GM19351 (cell line): ENCODE data around the gene RPP21.
"Not testable (repeated sequence)": the region's sequence is repeated elsewhere in the genome, so short reads cannot be mapped to it uniquely, and the experiment has no call there.

Source experiments
- ATAC-seq: cut with Tn5 transposase; IDR thresholded peaks from one replicate; pipeline ENCODE4 v1.9.1; 2021; ENCODE audit warnings: mild to moderate bottlenecking, moderate library complexity; ENCODE audit not compliant: unreplicated experiment

The RPP21 gene

DNA sequence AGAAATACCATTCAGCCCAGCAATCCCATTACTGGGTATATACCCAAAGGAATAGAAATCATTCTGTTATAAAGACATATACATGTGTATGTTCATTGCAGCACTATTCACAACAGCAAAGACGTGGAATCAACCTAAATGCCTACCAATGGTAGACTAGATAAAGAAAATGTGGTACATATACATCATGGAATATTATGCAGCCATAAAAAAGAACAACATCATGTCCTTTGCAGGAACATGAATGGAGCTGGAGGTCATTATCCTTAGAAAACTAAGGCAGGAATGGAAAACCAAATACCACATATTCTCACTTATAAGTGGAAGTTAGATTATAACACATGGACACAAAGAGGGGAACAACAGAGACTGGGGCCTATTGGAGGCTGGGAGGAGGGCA, 24.3 kb downstream of the RPP21 start:
- not testable (repeated sequence) for ATAC-seq

DNA sequence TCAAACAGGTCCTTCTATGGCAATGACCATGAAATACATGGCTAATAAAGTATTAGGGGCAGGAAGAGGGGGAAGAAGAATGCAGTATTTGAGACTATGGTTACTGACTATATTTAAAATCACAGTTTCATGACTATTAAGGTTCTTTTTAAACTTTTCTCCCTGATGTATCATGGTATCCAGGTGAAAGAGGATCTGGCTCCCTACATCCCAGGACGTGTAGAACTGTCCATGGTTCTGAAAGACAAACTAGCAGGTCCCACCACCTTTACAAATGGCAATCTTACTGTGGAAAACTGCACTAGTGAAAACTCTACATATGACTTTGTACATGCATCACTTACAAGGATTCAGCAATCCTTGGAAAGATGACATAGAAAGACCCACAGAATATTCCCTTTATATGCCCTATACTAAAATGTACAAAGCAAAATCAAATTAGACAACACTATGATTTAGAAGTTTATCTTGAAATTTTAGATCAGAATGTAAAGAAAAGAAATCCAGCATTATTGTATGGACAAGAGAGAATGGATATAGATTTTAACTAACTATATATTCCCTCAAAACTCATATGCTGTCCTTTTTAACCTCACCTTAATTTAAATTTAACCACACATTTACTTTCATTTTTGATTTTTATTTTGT, 33.5 kb downstream of the RPP21 start:
- no peak for ATAC-seq

DNA sequence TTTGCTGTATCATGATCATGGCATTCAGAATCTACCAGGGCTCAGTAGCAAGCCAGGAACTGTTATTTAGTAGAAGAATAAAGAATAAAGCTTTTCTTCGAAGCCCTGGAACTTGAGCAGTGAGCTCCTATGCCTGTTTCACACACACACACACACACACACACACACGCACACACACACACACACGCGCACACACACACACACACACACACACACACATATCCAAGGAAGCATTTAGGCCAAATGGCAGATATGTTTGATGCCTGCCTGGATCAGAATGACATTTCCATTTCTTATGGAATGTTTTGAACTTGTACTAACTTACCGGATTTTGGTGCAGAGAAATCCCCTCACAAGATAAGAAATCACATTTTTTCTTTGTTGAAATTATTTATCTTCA, 35.5 kb downstream of the RPP21 start:
- ATAC-seq = no peak

DNA sequence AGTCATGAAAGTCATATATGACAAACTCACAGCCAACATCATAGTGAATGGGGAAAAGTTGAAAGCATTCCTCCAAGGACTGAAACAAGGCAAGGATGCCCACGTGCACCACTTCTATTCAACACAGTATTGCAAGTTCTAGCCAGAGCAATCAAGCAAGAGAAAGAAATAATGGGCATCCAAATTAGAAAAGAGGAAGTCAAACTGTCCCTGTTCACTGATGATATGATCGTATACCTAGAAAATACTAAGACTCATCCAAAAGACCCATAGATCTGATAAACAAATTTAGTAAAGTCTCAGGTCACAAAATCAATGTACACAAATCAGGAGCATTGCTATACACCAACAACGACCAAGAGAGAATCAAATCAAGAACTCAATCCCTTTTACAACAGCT, 41.2 kb downstream of the RPP21 start:
- no peak for ATAC-seq

DNA sequence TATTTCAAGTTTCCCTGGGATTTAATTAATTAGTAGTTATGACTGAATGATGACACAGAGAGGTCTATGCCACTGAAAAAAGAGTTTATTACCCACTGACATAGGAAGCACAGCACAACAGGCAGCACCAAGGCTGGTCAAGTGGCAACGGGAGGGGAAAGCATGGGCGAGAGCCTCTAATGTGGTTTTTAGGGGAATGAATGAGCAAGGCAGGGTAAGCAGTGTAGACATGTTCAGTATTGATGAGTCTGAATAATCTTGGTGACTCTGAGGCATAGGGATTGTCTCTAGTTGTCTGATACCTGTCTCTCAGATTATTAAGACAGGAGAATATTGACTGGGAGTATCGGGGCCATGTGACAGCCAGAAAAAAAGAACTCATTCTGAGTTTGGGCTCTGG, 46.3 kb downstream of the RPP21 start:
- no peak for ATAC-seq

DNA sequence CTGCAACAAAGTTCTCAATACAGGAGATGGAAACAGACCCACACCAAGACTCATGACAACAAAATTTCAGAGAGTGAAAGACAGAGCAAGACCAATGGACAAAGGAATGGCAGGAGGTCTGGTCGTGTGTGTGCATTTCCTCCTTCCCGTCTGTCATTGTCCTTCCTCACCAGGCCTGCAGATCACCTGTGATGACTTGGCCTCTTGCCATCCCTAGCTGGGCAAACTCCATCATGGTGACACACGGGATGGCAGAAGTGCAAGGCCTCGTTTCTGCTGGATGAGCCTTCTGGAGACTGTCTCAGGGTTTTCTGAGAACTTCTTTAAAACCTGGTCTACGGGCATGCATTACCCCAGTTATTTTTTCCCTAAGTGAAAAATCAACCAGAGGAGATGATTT, 49.2 kb downstream of the RPP21 start:
- no peak for ATAC-seq
